ENCODE results near the gene SPACDR.
A peak's percentile ranks its signal among the peaks of the same experiment; 100 is the strongest.
"Not testable (repeated sequence)": the region's sequence is repeated elsewhere in the genome, so short reads cannot be mapped to it uniquely, and the experiment has no call there.

Gene SPACDR

GRCh38 chr7:100464210-100464660 lies at the start of gene SPACDR:
Gene SPACDR (minus strand): TSS chr7:100464260. CDS start chr7:100464025, 235 bp downstream.
- no peak for DNase-seq

- no peak for DNase-seq
These were observed 49.3 kb upstream of the SPACDR start for GRCh38 chr7:100513212-100513810.

GRCh38 chr7:100510437-100511239 lies 46.6 kb upstream of the SPACDR start:
- no peak for DNase-seq

GRCh38 chr7:100509231-100509630 lies 45.2 kb upstream of the SPACDR start:
- DNase-seq: no peak

- peak in 1 of 3 experiments; percentile 15 for DNase-seq
These were observed 42.4 kb upstream of the SPACDR start for GRCh38 chr7:100506356-100506923.

- DNase-seq: no peak
These were observed 41.0 kb upstream of the SPACDR start for GRCh38 chr7:100504887-100505611.

- not testable (repeated sequence) for DNase-seq
These were observed 40.0 kb upstream of the SPACDR start for GRCh38 chr7:100504031-100504430.

- DNase-seq: not testable (repeated sequence)
These were observed 36.7 kb upstream of the SPACDR start for GRCh38 chr7:100500743-100501142.

GRCh38 chr7:100496509-100496908 lies 32.4 kb upstream of the SPACDR start:
- no peak for DNase-seq

- DNase-seq: peak in 1 of 3 experiments; percentile 33
These were observed 29.6 kb upstream of the SPACDR start for GRCh38 chr7:100493476-100494264.

- DNase-seq: no peak
These were observed 28.8 kb upstream of the SPACDR start for GRCh38 chr7:100492738-100493475.

GRCh38 chr7:100491192-100491578 lies 27.1 kb upstream of the SPACDR start:
- no peak for DNase-seq

- DNase-seq: peak in 2 of 3 experiments; percentile 91 to 94
These were observed 26.6 kb upstream of the SPACDR start for GRCh38 chr7:100490483-100491191.

GRCh38 chr7:100489824-100490223 lies 25.8 kb upstream of the SPACDR start:
- DNase-seq: peak; percentile 99 to 100 (median 99)

- no peak for DNase-seq
These were observed 25.1 kb upstream of the SPACDR start for GRCh38 chr7:100489121-100489520.

- DNase-seq: no peak
These were observed 24.5 kb upstream of the SPACDR start for GRCh38 chr7:100488333-100489095.

GRCh38 chr7:100486753-100487446 lies 22.8 kb upstream of the SPACDR start:
- peak in 2 of 3 experiments; percentile 11 to 42 for DNase-seq

GRCh38 chr7:100486111-100486636 lies 22.1 kb upstream of the SPACDR start:
- no peak for DNase-seq

- no peak for DNase-seq
These were observed 21.4 kb upstream of the SPACDR start for GRCh38 chr7:100485471-100485876.

All from NCI-H1417 (cell line).